Mucosa of stomach (tissue), 1 donor: ENCODE data around the gene RBCK1.

ENCODE experiments used
- H3K27me3 ChIP-seq: one replicate; pipeline ENCODE4 v1.7.0; 2013; ENCODE audit warnings: mild to moderate bottlenecking, low read length; ENCODE audit not compliant: control insufficient read depth, insufficient read depth
- H3K36me3 ChIP-seq: one replicate; pipeline ENCODE4 v1.7.0; 2013; ENCODE audit warnings: low read length; ENCODE audit not compliant: control insufficient read depth, insufficient read depth
- H3K4me1 ChIP-seq: one replicate; pipeline ENCODE4 v1.7.0; 2013; ENCODE audit warnings: mild to moderate bottlenecking, low read length; ENCODE audit not compliant: control insufficient read depth, insufficient read depth
- H3K4me3 ChIP-seq: one replicate; pipeline ENCODE4 v1.7.0; 2013; ENCODE audit warnings: low read length
- H3K9ac ChIP-seq: one replicate; pipeline ENCODE4 v1.7.0; 2013; ENCODE audit warnings: mild to moderate bottlenecking, low read length, moderate library complexity
- H3K9me3 ChIP-seq: one replicate; pipeline ENCODE4 v1.7.0; 2013; ENCODE audit warnings: mild to moderate bottlenecking, low read length, moderate library complexity; ENCODE audit not compliant: control insufficient read depth
- donor health status: Pancreatic carcinoma.

RBCK1 gene

GRCh38 chr20:406200-407132, 1.6 kb upstream of the RBCK1 start:
- H3K9me3 ChIP-seq, result no peaks in the 10 kb centered on the region
- H3K4me3 ChIP-seq, result no peak overlapping the region
- H3K27me3 ChIP-seq, result no peaks in the 10 kb centered on the region
- H3K4me1 ChIP-seq, result peaks cover 24% of the 10 kb centered on the region
- H3K36me3 ChIP-seq, result peaks cover 5% of the 10 kb centered on the region
- peak overlapping the region; percentile 16 for H3K9ac ChIP-seq

- H3K4me3 ChIP-seq, result no peak overlapping the region
- peak overlapping the region; percentile 16 for H3K9ac ChIP-seq
- H3K9me3 ChIP-seq, result no peaks in the 10 kb centered on the region
- no peaks in the 10 kb centered on the region for H3K27me3 ChIP-seq
- H3K36me3 ChIP-seq, result peaks cover 5% of the 10 kb centered on the region
- H3K4me1 ChIP-seq, result peaks cover 16% of the 10 kb centered on the region
Measured at GRCh38 chr20:407133-407952, 756 bp upstream of the RBCK1 start.

- H3K36me3 ChIP-seq, result peaks cover 5% of the 10 kb centered on the region
- H3K27me3 ChIP-seq, result no peaks in the 10 kb centered on the region
- peaks cover 15% of the 10 kb centered on the region for H3K4me1 ChIP-seq
- H3K4me3 ChIP-seq, result peak overlapping the region; percentile 97
- no peaks in the 10 kb centered on the region for H3K9me3 ChIP-seq
- peak overlapping the region; percentile 97 for H3K9ac ChIP-seq
Measured at GRCh38 chr20:408843-409696, 971 bp downstream of the RBCK1 start.

- Histone ChIP-seq H3K36me3 (peaks cover 5% of the 10 kb centered on the region), H3K9me3 (no peaks in the 10 kb centered on the region), H3K27me3 (no peaks in the 10 kb centered on the region), H3K4me3 (peak overlapping the region; percentile 97), H3K4me1 (peaks cover 15% of the 10 kb centered on the region), H3K9ac (peak overlapping the region; percentile 97)
Measured at GRCh38 chr20:409697-410559, 1.8 kb downstream of the RBCK1 start.

GRCh38 chr20:412081-412480, 4.0 kb downstream of the RBCK1 start:
- no peaks in the 10 kb centered on the region for H3K9me3 ChIP-seq

GRCh38 chr20:414161-414560, 6.1 kb downstream of the RBCK1 start:
- Histone ChIP-seq H3K4me1 (peaks cover 12% of the 10 kb centered on the region), H3K9ac (no peak overlapping the region), H3K9me3 (no peaks in the 10 kb centered on the region), H3K27me3 (no peaks in the 10 kb centered on the region), H3K4me3 (no peak overlapping the region), H3K36me3 (peaks cover 5% of the 10 kb centered on the region)

More at GRCh38 chr20:412081-412480, 4.0 kb downstream of the RBCK1 start:
- Histone ChIP-seq H3K36me3 (peaks cover 5% of the 10 kb centered on the region), H3K4me1 (peaks cover 15% of the 10 kb centered on the region), H3K4me3 (no peak overlapping the region), H3K27me3 (no peaks in the 10 kb centered on the region), H3K9ac (no peak overlapping the region)

- Histone ChIP-seq H3K4me1 (no peaks in the 10 kb centered on the region), H3K9me3 (no peaks in the 10 kb centered on the region), H3K36me3 (no peaks in the 10 kb centered on the region), H3K27me3 (no peaks in the 10 kb centered on the region), H3K9ac (no peak overlapping the region), H3K4me3 (no peak overlapping the region)
Measured at GRCh38 chr20:415820-416322, 7.8 kb downstream of the RBCK1 start.

GRCh38 chr20:416950-417800, 9.1 kb downstream of the RBCK1 start:
- Histone ChIP-seq H3K4me1 (no peaks in the 10 kb centered on the region), H3K36me3 (peaks cover 7% of the 10 kb centered on the region), H3K9me3 (no peaks in the 10 kb centered on the region), H3K27me3 (no peaks in the 10 kb centered on the region), H3K9ac (no peak overlapping the region), H3K4me3 (no peak overlapping the region)

GRCh38 chr20:417801-418342, 9.8 kb downstream of the RBCK1 start:
- H3K4me1 ChIP-seq, result no peaks in the 10 kb centered on the region
- H3K4me3 ChIP-seq, result no peak overlapping the region
- H3K36me3 ChIP-seq, result peaks cover 13% of the 10 kb centered on the region
- H3K27me3 ChIP-seq, result no peaks in the 10 kb centered on the region
- H3K9me3 ChIP-seq, result no peaks in the 10 kb centered on the region
- H3K9ac ChIP-seq, result no peak overlapping the region

- no peaks in the 10 kb centered on the region for H3K27me3 ChIP-seq
- no peaks in the 10 kb centered on the region for H3K9me3 ChIP-seq
- H3K4me3 ChIP-seq, result no peak overlapping the region
- no peaks in the 10 kb centered on the region for H3K4me1 ChIP-seq
- peaks cover 13% of the 10 kb centered on the region for H3K36me3 ChIP-seq
- H3K9ac ChIP-seq, result no peak overlapping the region
Measured at GRCh38 chr20:418858-419365, 10.8 kb downstream of the RBCK1 start.
